ENCODE measurements around the gene FOXL1.

FOXL1 gene
- total RNA-seq, result 0 reads per million in 2 experiments

GRCh38 chr16:86578061-86578599 is at the start of gene FOXL1:
Gene FOXL1 (plus strand): TSS chr16:86578549. CDS start chr16:86578724, 175 bp downstream.
- DNase-seq (ENCODE audit: low read depth), result no peak

- DNase-seq (ENCODE audit: low read depth), result no peak
Measured at GRCh38 chr16:86529160-86529559, 49.2 kb upstream of the FOXL1 start.

- no peak for DNase-seq (ENCODE audit: low read depth)
Measured at GRCh38 chr16:86530251-86531190, 47.8 kb upstream of the FOXL1 start.

- DNase-seq (ENCODE audit: low read depth), result no peak
Measured at GRCh38 chr16:86531191-86531545, 47.2 kb upstream of the FOXL1 start.

GRCh38 chr16:86531641-86532525 is 46.5 kb upstream of the FOXL1 start:
- DNase-seq (ENCODE audit: low read depth), result no peak

GRCh38 chr16:86532526-86532815 is 45.9 kb upstream of the FOXL1 start:
- no peak for DNase-seq (ENCODE audit: low read depth)

- DNase-seq (ENCODE audit: low read depth), result no peak
Measured at GRCh38 chr16:86533076-86533475, 45.3 kb upstream of the FOXL1 start.

- DNase-seq (ENCODE audit: low read depth), result no peak
Measured at GRCh38 chr16:86533767-86534351, 44.5 kb upstream of the FOXL1 start.

GRCh38 chr16:86534779-86535615 is 43.4 kb upstream of the FOXL1 start:
- no peak for DNase-seq (ENCODE audit: low read depth)

- DNase-seq (ENCODE audit: low read depth), result no peak
Measured at GRCh38 chr16:86536621-86537020, 41.7 kb upstream of the FOXL1 start.

GRCh38 chr16:86537486-86537885 is 40.9 kb upstream of the FOXL1 start:
- DNase-seq (ENCODE audit: low read depth), result no peak

GRCh38 chr16:86538196-86538780 is 40.1 kb upstream of the FOXL1 start:
- no peak for DNase-seq (ENCODE audit: low read depth)

- DNase-seq (ENCODE audit: low read depth), result no peak
Measured at GRCh38 chr16:86540894-86541293, 37.5 kb upstream of the FOXL1 start.

- DNase-seq (ENCODE audit: low read depth), result no peak
Measured at GRCh38 chr16:86541560-86541959, 36.8 kb upstream of the FOXL1 start.

- no peak for DNase-seq (ENCODE audit: low read depth)
Measured at GRCh38 chr16:86542756-86543750, 35.3 kb upstream of the FOXL1 start.

- no peak for DNase-seq (ENCODE audit: low read depth)
Measured at GRCh38 chr16:86545481-86545880, 32.9 kb upstream of the FOXL1 start.

GRCh38 chr16:86545954-86546637 is 32.3 kb upstream of the FOXL1 start:
- DNase-seq (ENCODE audit: low read depth), result no peak

GRCh38 chr16:86546638-86547013 is 31.7 kb upstream of the FOXL1 start:
- no peak for DNase-seq (ENCODE audit: low read depth)

GRCh38 chr16:86547286-86547685 is 31.1 kb upstream of the FOXL1 start:
- no peak for DNase-seq (ENCODE audit: low read depth)

Data from T follicular helper cell (primary cell).